A549 (cell line): ENCODE data around the gene LLCFC1.

Experiments
- BHLHE40 ChIP-seq: IDR thresholded peaks from 2 replicates; pipeline ENCODE4 v1.6.1; 2012; ENCODE audit warnings: low read depth, low read length, inconsistent platforms
- CEBPB ChIP-seq, 2 experiments: fragments of >200 bp in 1 of 2; sonication (Bioruptor Twin) in 1 of 2; formaldehyde crosslinking in 1 of 2; IDR thresholded peaks; 2 replicates each; pipeline ENCODE4 v1.6.1; 2012 to 2016
- CTCF ChIP-seq: fragments of >200 bp; sonication (Bioruptor Twin); formaldehyde crosslinking; IDR thresholded peaks from 3 replicates; pipeline ENCODE4 v1.5.1; 2016
- EP300 ChIP-seq, 2 experiments: fragments of >200 bp; sonication (Bioruptor Twin); formaldehyde crosslinking; IDR thresholded peaks; 2 replicates in 1 of 2; 3 replicates in 1 of 2; pipeline ENCODE4 v1.6.1; 2016 to 2017
- JUNB ChIP-seq: fragments of >200 bp; sonication (Bioruptor Twin); formaldehyde crosslinking; IDR thresholded peaks from 2 replicates; pipeline ENCODE4 v1.6.1; 2016
- KDM1A ChIP-seq: fragments of 200-600 bp; sonication (generic); IDR thresholded peaks from 2 replicates; pipeline ENCODE4 v1.6.1; 2016; ENCODE audit warnings: low read depth, mild to moderate bottlenecking
- MAFK ChIP-seq: fragments of 450-650 bp; IDR thresholded peaks from 2 replicates; pipeline ENCODE4 v1.6.1; 2014; ENCODE audit not compliant: partially characterized antibody
- MAX ChIP-seq: IDR thresholded peaks from 2 replicates; pipeline ENCODE4 v1.6.1; 2012
- PBX3 ChIP-seq: IDR thresholded peaks from 2 replicates; pipeline ENCODE4 v1.6.1; 2012
- POLR2A ChIP-seq: IDR thresholded peaks from 2 replicates; pipeline ENCODE4 v1.6.1; 2012; ENCODE audit warnings: mild to moderate bottlenecking, low read length
- REST ChIP-seq: fragments of 200-600 bp; sonication (generic); IDR thresholded peaks from 2 replicates; pipeline ENCODE4 v1.6.1; 2016; ENCODE audit warnings: antibody characterized with exemption, mild to moderate bottlenecking, moderate library complexity
- RFX5 ChIP-seq: fragments of 450-650 bp; IDR thresholded peaks from 2 replicates; pipeline ENCODE4 v1.7.1; 2014; ENCODE audit warnings: antibody characterized with exemption, mild to moderate bottlenecking, moderate library complexity
- SREBF2 ChIP-seq: fragments of 450-650 bp; IDR thresholded peaks from 2 replicates; pipeline ENCODE4 v1.6.1; 2014; ENCODE audit warnings: mild to moderate bottlenecking, moderate library complexity

DNA sequence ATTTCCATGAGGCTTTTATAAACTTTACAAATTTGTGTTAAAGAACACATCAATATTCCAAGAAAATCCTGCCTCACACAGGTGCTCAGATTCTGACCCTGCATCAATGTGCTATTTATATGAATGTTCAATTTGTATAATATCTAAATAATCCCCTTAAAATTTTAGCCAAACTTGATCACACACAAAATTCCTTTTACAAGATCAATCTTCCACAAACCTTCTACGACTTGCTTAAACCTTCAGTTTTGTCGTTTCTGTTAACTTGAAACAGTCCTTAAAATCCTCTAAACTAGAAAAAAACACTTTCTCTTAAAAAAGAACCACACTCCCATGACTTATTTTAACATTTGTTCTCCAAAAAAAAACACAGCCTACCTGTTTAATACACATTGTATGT lies 33.5 kb upstream of the LLCFC1 start:
- no peak for TF ChIP-seq CTCF
- TF ChIP-seq KDM1A: no peak
- no peak for TF ChIP-seq SREBF2
- TF ChIP-seq JUNB: no peak
- no peak for TF ChIP-seq RFX5
- no peak for TF ChIP-seq PBX3
- TF ChIP-seq POLR2A: no peak
- TF ChIP-seq MAX: no peak
- no peak for TF ChIP-seq REST
- no peak for TF ChIP-seq EP300 (IDR thresholded peaks at IDR 0.05)
- TF ChIP-seq CEBPB (IDR thresholded peaks at IDR 0.05): no peak
- TF ChIP-seq MAFK: no peak
- TF ChIP-seq BHLHE40: no peak
